ENCODE results near the gene RHEBL1.

- TF ChIP-seq EZH2 (IDR thresholded peaks at IDR 0.05; ENCODE audit: insufficient read depth, poor library complexity, severe bottlenecking), result no peak
- TF ChIP-seq EZH2phosphoT487 (IDR thresholded peaks at IDR 0.05; ENCODE audit: insufficient read depth, low read depth), result no peak
Measured at GRCh38 chr12:49054524-49054923, 15.3 kb downstream of the RHEBL1 start.

Data from GM23248 (cell line).